Kidney (tissue), 14 donors: ENCODE data around the gene EOMES. TPM values are rescaled to one million over a fixed set of nuclear protein-coding genes. Genes with fewer than 3 reads are reported as not detected.

ENCODE experiments used
- DNase-seq, 5 donors: peaks; one replicate each; pipeline ENCODE4 v3.0.0-alpha.2; 2013 to 2020
- FAIRE-seq: peaks from 2 replicates; lab custom pipeline; 2012; peaks lifted over from hg19 to GRCh38; lab: Jason Lieb, UNC
- H3K27ac ChIP-seq, 2 donors: one replicate each; pipeline ENCODE4 v1.7.0; 2013; ENCODE audit warnings: low read depth in 2 of 2, low read length in 2 of 2, inconsistent platforms in 1 of 2
- H3K27me3 ChIP-seq: one replicate; pipeline ENCODE4 v1.7.1; 2013; ENCODE audit warnings: low read length, inconsistent platforms; ENCODE audit not compliant: control insufficient read depth, insufficient read depth
- H3K36me3 ChIP-seq, 3 donors: one replicate each; pipeline versions ENCODE4 v1.7.0 to v1.7.1; 2013; ENCODE audit warnings: low read length in 3 of 3, control low read depth in 1 of 3, inconsistent platforms in 1 of 3; ENCODE audit not compliant: insufficient read depth in 3 of 3, control insufficient read depth in 2 of 3
- H3K4me1 ChIP-seq, 3 donors: one replicate each; pipeline versions ENCODE4 v1.7.0 to v1.7.1; 2013; ENCODE audit warnings: low read length in 3 of 3, inconsistent platforms in 1 of 3, low read depth in 1 of 3; ENCODE audit not compliant: control insufficient read depth in 2 of 3, insufficient read depth in 2 of 3
- H3K4me3 ChIP-seq, 3 donors: one replicate each; pipeline versions ENCODE4 v1.7.0 to v1.8.1; 2013; ENCODE audit warnings: low read length in 3 of 3, control low read depth in 1 of 3, inconsistent platforms in 1 of 3
- H3K9ac ChIP-seq, 3 donors: one replicate each; pipeline versions ENCODE4 v1.7.0 to v1.7.1; 2013; ENCODE audit warnings: low read length in 3 of 3, control low read depth in 1 of 3, inconsistent platforms in 1 of 3
- H3K9me3 ChIP-seq, 3 donors: one replicate each; pipeline versions ENCODE4 v1.7.0 to v1.7.1; 2013; ENCODE audit warnings: low read length in 3 of 3, control low read depth in 1 of 3, inconsistent platforms in 1 of 3; ENCODE audit not compliant: control insufficient read depth in 2 of 3, insufficient read depth in 1 of 3
- intact Hi-C: fragments of 100-400 bp; cut with DNase I; formaldehyde crosslinking; loops from one replicate; pipeline ENCODE4 v1.11.1; 2022
- polyA plus RNA-seq: library from polyadenylated mRNA; stranded (reverse); fragments of 350-450 nt; fragmentation: Illumina TruSeq; extraction: RNeasy Lipid Tissue Mini Kit (QIAGEN cat#74804); gene quantifications from one replicate; pipeline ENCODE4 v1.2.3, GENCODE V29; 2014; ENCODE audit warnings: low read depth, low replicate concordance; ENCODE audit not compliant: insufficient read depth
- total RNA-seq: library from RNA; stranded (reverse); fragmentation: NEBNext Ultra II Directional; extraction: Animal tissue kit (Norgen Biotek cat#: 25700); gene quantifications from one replicate; pipeline ENCODE4 v1.2.1, GENCODE V29; 2021
- TF ChIP-seq, protein P1 (sequence below): IDR thresholded peaks from 3 replicates; pipeline ENCODE4 v1.5.1; 2012; ENCODE audit warnings: mild to moderate bottlenecking, moderate library complexity, borderline replicate concordance; ENCODE audit not compliant: insufficient read depth; ENCODE audit errors: extremely low read depth
- donor health status: control.
- donor health status: control.
- donor health status: control.
- donor health status: control.
- donor health status: control.
- donor health status: DM: yes; HTN: yes; CAD: no.
- donor health status: Normal renal cell carcinoma (clear cell type).

The EOMES gene
- total and polyA plus RNA-seq, 2 donors from 2014 or later: 0.22 to 1.3 TPM

DNA sequence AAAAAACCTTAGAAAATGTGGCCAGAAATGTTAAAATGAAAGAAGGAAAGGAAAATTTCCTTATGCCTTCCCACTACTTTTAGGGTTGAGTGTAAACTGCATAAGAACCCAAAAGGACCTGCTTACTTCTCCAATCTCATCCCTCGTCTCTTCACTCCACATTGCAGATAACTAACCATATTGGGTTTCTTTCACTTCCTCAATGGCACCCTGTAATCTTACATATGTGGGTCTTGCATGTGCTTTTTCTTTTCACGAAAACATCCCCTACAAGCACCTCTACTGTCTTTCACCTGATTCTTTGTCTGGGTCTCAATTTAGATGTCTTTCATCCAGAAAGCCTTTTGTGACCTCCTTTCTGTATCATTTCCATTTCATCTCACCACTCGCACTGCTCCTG is 23.1 kb downstream of the EOMES start:
- peaks cover 0 to 3% (median 0%) of the 10 kb centered on the region in 3 donors for H3K9me3 ChIP-seq
- no peak for FAIRE-seq
- TF ChIP-seq, protein P1, sequence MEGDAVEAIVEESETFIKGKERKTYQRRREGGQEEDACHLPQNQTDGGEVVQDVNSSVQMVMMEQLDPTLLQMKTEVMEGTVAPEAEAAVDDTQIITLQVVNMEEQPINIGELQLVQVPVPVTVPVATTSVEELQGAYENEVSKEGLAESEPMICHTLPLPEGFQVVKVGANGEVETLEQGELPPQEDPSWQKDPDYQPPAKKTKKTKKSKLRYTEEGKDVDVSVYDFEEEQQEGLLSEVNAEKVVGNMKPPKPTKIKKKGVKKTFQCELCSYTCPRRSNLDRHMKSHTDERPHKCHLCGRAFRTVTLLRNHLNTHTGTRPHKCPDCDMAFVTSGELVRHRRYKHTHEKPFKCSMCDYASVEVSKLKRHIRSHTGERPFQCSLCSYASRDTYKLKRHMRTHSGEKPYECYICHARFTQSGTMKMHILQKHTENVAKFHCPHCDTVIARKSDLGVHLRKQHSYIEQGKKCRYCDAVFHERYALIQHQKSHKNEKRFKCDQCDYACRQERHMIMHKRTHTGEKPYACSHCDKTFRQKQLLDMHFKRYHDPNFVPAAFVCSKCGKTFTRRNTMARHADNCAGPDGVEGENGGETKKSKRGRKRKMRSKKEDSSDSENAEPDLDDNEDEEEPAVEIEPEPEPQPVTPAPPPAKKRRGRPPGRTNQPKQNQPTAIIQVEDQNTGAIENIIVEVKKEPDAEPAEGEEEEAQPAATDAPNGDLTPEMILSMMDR: no peak

GRCh38 chr3:27696906-27697305 is 25.2 kb downstream of the EOMES start:
- no peaks in the 10 kb centered on the region for H3K36me3 ChIP-seq
- intact Hi-C loops: no loop called here
- H3K4me3 ChIP-seq: no peak overlapping the region
- H3K9me3 ChIP-seq: peaks cover 0 to 3% (median 0%) of the 10 kb centered on the region in 3 donors
- H3K27ac ChIP-seq: no peak overlapping the region
- FAIRE-seq (no peak), DNase-seq (no peak)
- H3K9ac ChIP-seq: no peak overlapping the region
- no peaks in the 10 kb centered on the region for H3K27me3 ChIP-seq
- TF ChIP-seq, protein P1: no peak
- H3K4me1 ChIP-seq: no peaks in the 10 kb centered on the region

More for the DNA sequence above, 23.1 kb downstream of the EOMES start:
- no peak overlapping the region for H3K9ac ChIP-seq
- no peaks in the 10 kb centered on the region for H3K36me3 ChIP-seq
- intact Hi-C loops: no loop called here
- no peak for DNase-seq
- H3K4me1 ChIP-seq: no peaks in the 10 kb centered on the region
- H3K27ac ChIP-seq: no peak overlapping the region
- no peaks in the 10 kb centered on the region for H3K27me3 ChIP-seq
- no peak overlapping the region for H3K4me3 ChIP-seq

GRCh38 chr3:27695636-27696035 is 26.5 kb downstream of the EOMES start:
- Histone ChIP-seq H3K36me3 (no peaks in the 10 kb centered on the region), H3K27me3 (no peaks in the 10 kb centered on the region), H3K9ac (no peak overlapping the region), H3K4me3 (no peak overlapping the region), H3K27ac (no peak overlapping the region), H3K4me1 (no peaks in the 10 kb centered on the region), H3K9me3 (peaks cover 0 to 8% (median 0%) of the 10 kb centered on the region in 3 donors)
- intact Hi-C loops: no loop called here
- TF ChIP-seq, protein P1: no peak
- DNase-seq (no peak), FAIRE-seq (no peak)

DNA sequence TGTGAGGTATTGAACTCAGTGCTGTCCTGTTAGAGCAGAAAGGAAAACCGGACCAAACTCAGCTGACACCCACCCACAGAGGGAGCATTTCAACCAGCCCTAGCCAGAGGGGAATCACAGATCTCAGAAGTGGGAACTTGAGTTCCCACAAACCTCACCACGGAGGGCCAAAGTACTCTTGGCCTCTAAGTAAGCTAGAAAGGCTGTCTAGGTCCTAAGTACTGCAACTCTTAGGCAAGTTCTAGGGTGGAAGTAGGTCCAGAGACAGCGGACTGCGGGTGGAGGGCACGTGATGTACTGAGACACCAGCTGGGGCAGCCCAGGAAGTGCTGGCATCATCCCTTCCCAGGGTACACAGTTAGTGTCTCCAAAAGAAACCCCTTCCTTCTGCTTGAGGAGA is 34.1 kb downstream of the EOMES start:
- intact Hi-C loops: no loop called here
- Histone ChIP-seq H3K36me3 (no peaks in the 10 kb centered on the region), H3K4me3 (no peak overlapping the region), H3K9me3 (peaks cover 0 to 4% (median 0%) of the 10 kb centered on the region in 3 donors), H3K27ac (no peak overlapping the region), H3K27me3 (no peaks in the 10 kb centered on the region), H3K9ac (no peak overlapping the region), H3K4me1 (no peaks in the 10 kb centered on the region)
- no peak for DNase-seq
- no peak for FAIRE-seq
- TF ChIP-seq, protein P1: no peak
